Stimulated activated CD8-positive, alpha-beta memory T cell treated with anti-CD3 and anti-CD28 coated beads, Interleukin-4, amount 100 ng/mL, for 1 hour (primary cell): Measurements from ENCODE around the gene COX15.
"Not testable (repeated sequence)": the region's sequence is repeated elsewhere in the genome, so short reads cannot be mapped to it uniquely, and the experiment has no call there.

Source experiments
- DNase-seq, 2 donors: peaks; one replicate each; pipeline ENCODE4 v3.0.0-alpha.2; 2020; ENCODE audit warnings: low read depth in 2 of 2, low spot score in 1 of 2

Gene COX15

DNA sequence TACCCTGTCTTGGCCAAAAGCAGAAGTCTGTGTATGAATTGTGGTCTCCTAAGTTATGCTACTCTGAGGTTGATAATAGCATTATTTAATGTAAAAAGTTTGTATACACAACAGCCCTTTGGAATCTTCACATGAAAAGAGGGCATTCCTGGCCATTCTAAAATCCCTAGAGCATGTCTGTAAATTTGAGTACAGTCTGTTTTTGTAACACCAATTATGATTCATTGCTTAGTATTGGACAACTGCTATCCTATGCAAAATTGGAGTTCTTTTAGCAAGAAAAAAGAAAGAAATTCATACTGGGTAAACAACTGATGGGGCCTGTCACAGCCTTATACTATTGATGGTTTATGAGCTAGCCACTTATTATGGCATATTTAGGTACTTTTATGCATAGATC lies 10.3 kb upstream of the COX15 start:
- no peak for DNase-seq

DNA sequence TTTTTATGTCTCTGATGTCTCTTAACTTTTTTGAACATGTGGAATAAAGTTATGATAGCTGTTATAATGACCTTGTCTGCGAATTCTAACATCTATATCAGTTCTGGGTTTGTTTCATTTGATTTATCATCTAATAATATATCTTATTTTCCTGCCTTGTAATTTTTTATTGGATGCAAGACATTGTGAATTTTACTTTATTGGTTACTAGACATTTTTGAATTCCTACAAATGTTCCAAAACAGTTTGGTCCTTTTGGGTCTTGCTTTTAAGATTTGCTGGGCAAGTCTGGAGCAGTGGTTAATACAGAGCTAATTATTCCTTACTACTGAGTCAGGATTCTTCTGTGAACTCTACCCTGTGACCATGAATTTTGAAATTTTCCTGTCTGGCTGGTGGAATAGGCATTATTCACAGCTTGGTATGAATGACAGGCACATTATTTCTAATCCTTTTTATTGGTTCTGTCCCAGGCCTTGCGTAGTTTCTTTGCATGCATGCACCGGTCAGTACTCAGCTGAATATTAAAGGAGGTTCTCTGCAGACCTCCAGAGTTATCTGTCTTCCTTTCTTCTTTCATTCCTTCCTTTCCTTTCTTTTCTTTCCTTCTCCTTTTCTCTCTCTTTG lies 9.1 kb upstream of the COX15 start:
- DNase-seq = no peak

DNA sequence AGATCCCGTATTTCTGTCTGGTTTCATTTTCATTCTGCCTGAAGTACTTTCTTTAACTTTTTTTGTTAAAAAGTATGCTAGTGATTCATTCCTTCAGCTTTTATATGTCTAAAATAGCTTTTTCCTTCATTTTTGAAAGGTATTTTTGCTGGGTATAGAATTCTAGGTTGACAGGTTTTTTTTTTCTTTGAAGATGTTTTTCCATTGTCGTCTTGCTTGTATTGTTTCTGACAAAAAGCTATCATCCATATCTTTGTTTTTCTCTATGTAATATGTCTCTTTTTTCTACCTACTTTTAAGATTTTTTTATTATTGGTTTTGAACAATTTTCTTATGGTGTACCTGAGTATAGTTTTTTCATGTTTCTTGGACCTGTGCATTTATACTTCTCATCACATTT lies 8.3 kb upstream of the COX15 start:
- DNase-seq = no peak

GRCh38 chr10:99734111-99734510 lies 2.2 kb upstream of the COX15 start:
- not testable (repeated sequence) for DNase-seq

- no peak for DNase-seq
These were observed 1.4 kb upstream of the COX15 start for GRCh38 chr10:99733366-99733765.

GRCh38 chr10:99731306-99732032 lies 458 bp downstream of the COX15 start:
- DNase-seq = no peak

- DNase-seq = no peak
These were observed 1.9 kb downstream of the COX15 start for GRCh38 chr10:99730026-99730425.

- no peak for DNase-seq
These were observed 11.5 kb downstream of the COX15 start for GRCh38 chr10:99720387-99720786.

- DNase-seq = no peak
These were observed 17.5 kb downstream of the COX15 start for GRCh38 chr10:99714446-99714845.

GRCh38 chr10:99711129-99711719 lies 20.7 kb downstream of the COX15 start:
- no peak for DNase-seq

GRCh38 chr10:99709480-99710229 lies 22.3 kb downstream of the COX15 start:
- DNase-seq = no peak

GRCh38 chr10:99708428-99709012 lies 23.4 kb downstream of the COX15 start:
- no peak for DNase-seq

GRCh38 chr10:99700649-99701048 lies 31.3 kb downstream of the COX15 start:
- DNase-seq = no peak

GRCh38 chr10:99698504-99699080 lies 33.3 kb downstream of the COX15 start:
- DNase-seq = no peak

- no peak for DNase-seq
These were observed 36.2 kb downstream of the COX15 start for GRCh38 chr10:99695761-99696160.

DNA sequence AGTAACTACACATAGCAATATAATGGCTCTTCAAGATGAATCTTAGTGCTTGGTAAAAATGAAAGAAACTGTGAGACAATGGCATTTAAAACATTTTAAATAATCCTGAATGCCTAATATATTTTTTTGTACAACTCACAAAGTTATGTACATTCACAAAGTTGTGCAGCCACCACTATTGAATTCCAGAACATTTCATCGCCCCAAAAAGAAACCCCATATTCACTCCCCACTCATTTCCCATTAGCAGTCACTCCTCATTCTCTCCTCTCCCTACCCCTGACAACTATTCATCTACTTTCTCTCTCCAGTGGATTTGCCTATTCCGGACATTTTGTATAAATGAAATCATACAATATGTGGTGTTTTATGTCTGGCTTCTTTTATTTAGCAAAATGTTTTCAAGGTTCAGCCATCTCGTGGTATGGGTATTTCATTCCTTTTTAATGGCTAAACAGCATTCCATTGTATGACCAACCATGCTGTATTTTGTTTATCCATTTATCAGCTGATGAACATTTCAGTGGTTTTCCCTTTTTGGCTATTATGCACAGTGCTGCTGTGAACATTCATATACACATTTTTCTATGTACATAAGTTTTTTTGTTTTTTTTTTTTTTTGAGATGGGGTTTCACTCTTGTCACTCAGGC lies 37.9 kb downstream of the COX15 start:
- DNase-seq = no peak

DNA sequence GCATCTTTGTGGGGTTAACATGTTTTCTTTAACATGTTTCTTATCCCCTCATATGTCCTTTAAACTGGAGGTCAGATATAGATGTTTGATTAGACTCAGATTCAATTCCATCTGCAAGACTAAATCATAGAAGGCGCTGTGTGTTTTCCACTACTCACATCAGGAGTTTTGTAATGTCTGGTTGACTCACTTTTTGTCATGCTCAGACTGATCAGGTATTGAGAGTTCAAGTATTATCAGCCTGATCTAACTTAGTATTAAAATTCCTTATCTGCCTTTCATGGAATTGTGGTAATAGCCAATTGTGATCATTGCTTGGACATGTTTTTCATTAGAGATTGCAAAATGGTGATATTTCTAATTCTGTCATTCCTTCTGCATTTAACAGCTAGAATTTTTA lies 42.5 kb downstream of the COX15 start:
- DNase-seq = no peak

DNA sequence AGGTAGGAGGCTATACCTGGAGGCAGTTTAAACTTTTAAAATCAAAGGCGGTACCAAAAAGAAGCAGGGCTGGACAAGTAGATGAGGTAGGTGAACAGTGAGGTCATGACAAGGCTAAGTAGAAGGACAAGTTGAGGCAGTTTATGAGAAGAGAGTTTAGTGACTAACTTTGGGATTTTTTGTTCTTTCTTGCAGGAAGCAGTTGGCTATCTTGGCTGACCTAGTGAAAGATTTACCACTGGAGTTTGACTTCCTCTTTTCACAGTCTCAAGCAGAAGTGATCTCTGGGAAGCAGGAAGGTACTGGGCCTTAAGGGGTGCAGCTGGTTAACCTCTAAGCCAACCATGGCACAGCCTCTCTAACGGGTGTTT lies 46.3 kb downstream of the COX15 start:
- DNase-seq = no peak

DNA sequence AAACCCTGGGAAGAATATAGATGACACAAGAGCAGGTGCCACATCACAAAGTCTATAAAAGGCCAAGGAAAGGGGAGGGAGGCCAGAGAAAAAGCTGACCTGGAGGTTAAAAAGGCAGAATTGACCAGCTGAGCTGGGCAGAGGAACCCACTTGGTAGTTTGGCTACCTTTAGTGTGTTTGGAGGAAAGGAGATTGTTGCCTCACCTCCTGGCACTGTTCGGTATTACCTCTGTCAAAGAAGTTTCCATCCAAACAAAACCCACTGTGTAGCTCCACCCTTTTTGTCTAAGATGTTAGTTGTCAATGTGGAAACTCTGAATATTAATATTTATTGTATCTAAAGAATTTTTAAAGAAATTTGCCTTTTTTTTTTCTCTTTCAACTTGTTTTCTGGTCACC lies 49.2 kb downstream of the COX15 start:
- no peak for DNase-seq
